Dedifferentiated amniotic fluid mesenchymal stem cell (primary cell): ENCODE measurements around the gene ZKSCAN4.

Source experiments
- DNase-seq: peaks from one replicate; pipeline ENCODE4 v3.0.0-alpha.2; 2016; ENCODE audit errors: extremely low spot score

ZKSCAN4 gene

DNA sequence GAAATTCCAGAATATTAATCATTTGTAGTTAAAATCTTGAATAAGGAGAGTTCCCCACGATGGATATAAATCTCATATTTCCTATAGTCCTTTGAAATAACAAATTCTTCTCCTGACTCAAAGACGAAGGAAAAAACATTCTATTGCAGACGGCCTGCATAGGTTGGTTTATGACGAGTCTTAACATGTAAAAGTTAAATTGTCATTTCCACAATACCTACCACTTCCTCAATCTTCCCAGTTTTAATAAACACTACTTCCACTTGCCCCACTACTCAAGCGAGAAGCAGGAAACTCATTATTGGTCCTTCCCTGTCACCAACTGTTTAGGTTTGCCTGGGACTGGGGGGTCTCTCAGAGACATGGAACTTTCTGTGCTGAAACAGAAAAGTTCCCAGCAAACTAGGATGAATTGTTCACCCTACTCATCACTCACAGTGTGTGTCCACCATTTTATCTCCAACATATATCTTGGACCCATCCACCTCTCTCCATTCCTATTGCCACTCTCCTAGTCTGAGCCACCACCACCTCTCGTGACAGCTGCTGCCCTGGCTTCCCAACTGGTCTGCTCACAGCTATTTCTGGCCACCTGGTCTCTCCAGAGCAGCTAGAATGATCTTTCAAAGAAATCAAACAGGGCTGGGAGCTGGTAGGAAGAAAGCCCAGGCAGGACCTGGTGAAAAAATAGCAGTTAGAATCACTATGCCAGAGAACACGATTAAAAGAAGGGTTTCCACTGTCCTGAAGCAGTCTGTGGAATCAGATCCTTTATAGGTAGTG is 42.1 kb downstream of the ZKSCAN4 start:
- DNase-seq, result no peak

DNA sequence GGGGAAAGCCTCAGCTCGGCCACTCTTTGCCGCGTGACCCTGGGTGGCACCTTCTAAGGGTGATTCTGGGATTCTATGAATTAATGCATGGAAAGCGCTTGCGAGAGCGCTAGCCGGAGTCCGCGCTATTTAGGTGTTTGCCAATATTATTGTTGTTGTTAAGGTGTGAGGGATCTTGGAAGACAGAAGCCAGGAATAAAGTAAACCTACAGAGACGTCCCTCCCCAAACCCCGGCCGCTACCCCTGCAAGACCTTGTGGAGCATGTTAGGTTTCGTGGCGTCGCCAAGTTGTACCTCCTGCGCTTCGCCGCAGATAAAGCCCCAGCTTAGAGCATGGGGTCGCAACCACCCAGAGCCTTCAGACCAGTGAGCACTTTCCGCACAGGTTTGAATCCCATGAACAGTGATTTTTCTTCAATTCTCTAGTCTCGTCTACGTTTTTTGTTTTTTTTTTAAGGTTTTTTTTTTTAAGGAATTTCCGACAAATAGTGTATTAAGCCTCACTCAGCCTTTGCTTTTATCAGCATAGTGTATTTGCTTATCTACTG is 43.9 kb downstream of the ZKSCAN4 start:
- no peak for DNase-seq

DNA sequence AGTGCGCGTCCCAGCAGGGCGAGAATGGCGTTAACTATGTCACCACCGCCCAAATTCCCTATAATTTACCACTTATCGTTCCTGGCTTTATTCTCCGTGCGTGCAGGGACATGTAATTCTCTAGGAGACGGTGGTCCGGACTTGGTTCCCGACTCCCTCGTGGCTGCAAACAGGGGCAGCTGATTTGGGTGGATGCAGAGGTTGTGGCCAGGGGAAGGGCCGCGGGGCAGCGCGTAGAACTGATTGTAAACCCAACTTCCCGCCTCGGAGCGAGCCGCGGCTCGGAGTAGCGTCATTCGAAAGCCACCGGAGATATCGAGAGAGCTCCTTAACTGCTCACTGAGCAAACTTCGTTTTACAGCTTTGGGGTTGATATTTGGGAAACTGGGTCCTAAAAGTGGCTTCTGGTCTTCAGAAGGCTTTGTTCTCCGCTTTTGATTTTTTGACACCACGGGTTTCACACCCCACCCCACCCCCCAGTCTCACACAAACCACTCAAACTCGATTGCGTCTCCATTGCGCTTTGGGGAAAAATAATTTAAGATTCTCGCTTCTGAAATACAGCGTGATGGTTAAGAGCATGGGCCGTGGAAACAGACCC is 44.5 kb downstream of the ZKSCAN4 start:
- no peak for DNase-seq

DNA sequence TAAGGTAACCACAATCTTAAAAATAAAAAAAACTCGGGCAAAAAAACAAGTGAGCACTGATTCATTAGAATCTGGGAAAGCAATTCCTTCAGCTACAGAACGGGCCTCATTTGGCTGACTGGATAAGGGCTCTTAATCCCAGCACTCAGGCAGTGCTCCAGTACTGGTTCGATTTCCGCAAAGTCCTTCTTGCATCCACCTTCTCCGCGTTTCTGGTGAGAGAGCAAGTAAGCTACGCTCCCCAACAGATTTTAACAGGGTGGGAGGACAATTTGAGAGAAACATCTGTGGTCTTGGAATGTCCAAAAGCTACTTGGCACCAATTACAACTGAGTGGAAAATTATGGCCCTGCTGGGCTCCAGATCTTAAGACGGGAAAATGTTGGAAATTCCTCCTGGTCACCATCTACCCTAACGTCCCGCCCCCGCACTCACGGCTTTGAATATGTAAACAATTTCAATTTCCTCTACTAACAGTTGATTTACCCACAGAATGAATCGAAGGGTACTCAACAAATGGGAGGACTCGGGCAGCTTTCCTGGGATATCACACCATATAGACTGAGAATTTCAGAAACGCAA is 45.0 kb downstream of the ZKSCAN4 start:
- DNase-seq, result no peak

DNA sequence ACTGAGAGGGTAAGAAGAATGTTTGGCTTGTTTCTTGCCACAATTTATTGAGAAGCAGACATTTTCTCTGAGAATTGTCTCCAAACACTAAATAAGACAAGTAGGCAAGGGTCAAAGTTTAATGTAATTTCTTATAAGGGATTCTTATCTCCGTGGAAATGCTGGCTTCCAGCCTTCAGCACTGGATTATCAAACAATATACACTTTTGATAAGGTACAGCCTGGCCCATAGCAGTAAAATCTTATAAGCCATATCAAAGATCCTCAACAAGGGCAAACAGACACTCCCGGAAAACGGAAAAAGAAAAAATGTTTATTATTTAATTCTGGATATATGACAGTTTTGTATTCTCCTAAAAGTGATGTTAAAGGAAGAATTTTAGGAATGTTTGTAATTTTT is 45.5 kb downstream of the ZKSCAN4 start:
- no peak for DNase-seq

DNA sequence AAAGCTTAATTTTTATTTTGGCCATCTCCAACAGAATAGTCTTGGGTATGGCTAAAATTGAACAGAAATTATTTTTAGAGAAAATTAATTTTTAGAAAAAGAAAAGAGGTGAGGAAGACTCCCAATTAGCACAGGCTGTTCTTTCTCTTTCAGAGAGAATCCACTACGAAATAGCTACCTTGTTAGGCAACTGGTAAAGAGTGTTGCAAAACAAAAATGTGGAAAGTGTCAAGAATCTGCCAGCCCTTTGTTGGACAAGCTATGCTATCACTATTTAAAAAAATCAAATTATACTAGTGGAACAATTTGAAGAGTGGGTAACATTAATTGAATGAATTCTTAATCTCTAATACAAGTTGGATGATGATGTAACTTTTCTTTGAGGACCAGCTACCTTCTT is 46.2 kb downstream of the ZKSCAN4 start:
- DNase-seq, result no peak

DNA sequence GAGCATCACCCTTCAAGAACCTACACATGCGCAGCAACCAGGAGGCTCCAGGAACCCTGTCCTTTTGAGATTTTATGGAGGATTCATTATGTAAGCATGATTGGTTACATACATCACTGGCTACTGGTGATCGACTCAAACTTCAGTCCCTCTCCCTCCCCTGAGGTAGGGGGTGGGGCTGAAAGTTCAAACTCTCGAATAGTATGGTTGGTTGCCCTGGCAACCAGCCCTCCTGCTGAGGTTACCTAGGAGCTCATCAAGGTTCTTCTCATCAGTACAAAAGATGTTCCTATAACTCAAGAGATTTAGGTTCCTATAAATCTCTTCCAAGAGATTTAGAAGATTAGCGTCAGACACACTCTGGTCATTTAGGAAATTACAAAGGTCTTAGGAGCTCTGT is 48.9 kb downstream of the ZKSCAN4 start:
- no peak for DNase-seq

DNA sequence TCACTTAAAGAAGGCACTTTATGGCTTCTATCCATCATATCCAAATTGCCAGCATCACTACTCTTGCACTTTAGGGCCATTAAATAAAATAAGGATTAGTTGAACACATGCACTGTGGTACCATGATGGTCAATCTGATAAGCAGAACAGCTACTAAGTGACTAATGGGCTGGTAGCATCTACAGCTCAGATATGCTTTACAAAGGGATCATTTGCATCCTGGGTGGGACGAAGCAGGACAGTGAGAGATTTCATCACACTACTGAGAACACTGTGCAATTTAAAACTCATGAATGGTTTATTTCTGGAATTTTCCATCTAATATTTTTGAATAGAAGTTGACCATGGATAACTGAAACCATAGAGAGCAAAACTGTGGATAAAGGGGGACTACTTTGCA is 52.0 kb downstream of the ZKSCAN4 start:
- DNase-seq, result no peak
